OCI-LY1 (cell line): Measurements from ENCODE around the gene RTCB.

Experiments used
- H2AFZ ChIP-seq: fragments of 200-600 bp; sonication (generic), shearing (Covaris generic); 2 replicates; pipeline ENCODE4 v1.6.0; 2014; ENCODE audit warnings: antibody characterized with exemption, mild to moderate bottlenecking, low read length
- H3F3A ChIP-seq: fragments of 200-600 bp; sonication (generic), shearing (Covaris generic); 2 replicates; pipeline ENCODE4 v1.6.0; 2014; ENCODE audit warnings: mild to moderate bottlenecking, antibody characterized with exemption, low read length, moderate library complexity; ENCODE audit not compliant: insufficient read depth
- H3K27ac ChIP-seq: fragments of 200-600 bp; sonication (generic); 2 replicates; pipeline ENCODE4 v1.5.1; 2014; ENCODE audit warnings: low read length, mixed run types, mild to moderate bottlenecking, low read depth; ENCODE audit not compliant: poor library complexity, severe bottlenecking
- H3K27me3 ChIP-seq: fragments of 200-600 bp; sonication (generic); 2 replicates; pipeline ENCODE4 v1.6.0; 2014; ENCODE audit warnings: antibody characterized with exemption, mild to moderate bottlenecking, low read length, moderate library complexity; ENCODE audit not compliant: insufficient read depth
- H3K36me3 ChIP-seq: fragments of 200-600 bp; sonication (generic); 2 replicates; pipeline ENCODE4 v1.6.1; 2014; ENCODE audit warnings: mild to moderate bottlenecking, antibody characterized with exemption, low read length, moderate library complexity, mixed read lengths; ENCODE audit not compliant: insufficient read depth
- H3K4me1 ChIP-seq: fragments of 200-600 bp; sonication (generic); 2 replicates; pipeline ENCODE4 v1.5.1; 2014; ENCODE audit warnings: mild to moderate bottlenecking, low read length, moderate library complexity; ENCODE audit not compliant: insufficient read depth, severe bottlenecking
- H3K4me2 ChIP-seq: fragments of 200-600 bp; sonication (generic), shearing (Covaris generic); 2 replicates; pipeline ENCODE4 v1.6.1; 2014; ENCODE audit warnings: low read length
- H3K4me3 ChIP-seq: fragments of 200-600 bp; sonication (generic); 2 replicates; pipeline ENCODE4 v1.5.1; 2014; ENCODE audit warnings: low read length, low read depth, mild to moderate bottlenecking, mixed read lengths; ENCODE audit not compliant: poor library complexity, severe bottlenecking
- H3K79me2 ChIP-seq: fragments of 200-600 bp; shearing (Covaris generic); 2 replicates; pipeline ENCODE4 v1.6.1; 2016; ENCODE audit warnings: mixed run types, low read length, mixed read lengths; ENCODE audit not compliant: insufficient read depth
- H3K9ac ChIP-seq: fragments of 200-600 bp; sonication (generic), shearing (Covaris generic); 2 replicates; pipeline ENCODE4 v1.6.1; 2014; ENCODE audit warnings: mild to moderate bottlenecking, low read length, mixed read lengths
- H3K9me2 ChIP-seq: fragments of 200-600 bp; sonication (generic), shearing (Covaris generic); 2 replicates; pipeline ENCODE4 v1.6.1; 2014; ENCODE audit warnings: low read depth, mild to moderate bottlenecking, low read length, mixed read lengths
- H3K9me3 ChIP-seq: fragments of 200-600 bp; shearing (Covaris generic); 2 replicates; pipeline ENCODE4 v1.6.1; 2014; ENCODE audit warnings: low read length, mixed read lengths
- H4K20me1 ChIP-seq: fragments of 200-600 bp; sonication (generic), shearing (Covaris generic); 2 replicates; pipeline ENCODE4 v1.6.0; 2016; ENCODE audit warnings: mild to moderate bottlenecking, low read length; ENCODE audit not compliant: insufficient read depth
- EZH2 ChIP-seq: fragments of 200-600 bp; sonication (generic), shearing (Covaris generic); IDR thresholded peaks from 2 replicates; pipeline ENCODE4 v1.8.0; 2017; ENCODE audit warnings: borderline replicate concordance, mixed run types, mild to moderate bottlenecking, antibody characterized with exemption, low read length, moderate library complexity, mixed read lengths
- TF ChIP-seq, protein P1 (sequence below): fragments of 200-600 bp; sonication (generic), shearing (Covaris generic); IDR thresholded peaks from 2 replicates; pipeline ENCODE4 v1.5.1; 2017; ENCODE audit warnings: mild to moderate bottlenecking, antibody characterized with exemption, low read length, moderate library complexity, mixed read lengths

Gene RTCB

DNA sequence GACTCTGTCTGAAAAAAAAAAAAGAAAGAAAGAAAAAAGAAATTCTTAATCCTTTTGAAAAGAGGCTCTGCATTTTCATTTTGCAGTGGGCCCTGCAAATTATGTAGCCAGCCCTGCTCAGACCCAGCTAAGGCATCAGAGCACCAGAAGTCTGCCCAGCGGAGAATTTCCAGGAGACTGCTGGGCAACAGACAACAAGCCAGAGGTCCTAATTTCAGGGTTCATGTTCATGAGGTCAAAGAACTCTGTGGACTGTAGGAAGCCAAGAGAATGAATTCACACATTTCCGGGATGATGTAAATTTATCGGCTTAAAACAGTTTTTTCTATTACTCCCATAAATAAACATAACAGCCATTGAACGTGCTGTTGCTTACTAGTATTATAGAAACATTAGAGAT, 14.8 kb upstream of the RTCB start:
- Histone ChIP-seq H3K9ac (no peak overlapping the region), H3K9me3 (no peaks in the 10 kb centered on the region), H3K27me3 (peaks cover 4% of the 10 kb centered on the region; the same call in 1 of the 2 replicates), H3K4me2 (no peak overlapping the region), H3F3A (no peaks in the 10 kb centered on the region), H3K79me2 (no peaks in the 10 kb centered on the region), H3K9me2 (no peaks in the 10 kb centered on the region), H3K27ac (no peak overlapping the region), H3K4me3 (no peak overlapping the region), H3K36me3 (no peaks in the 10 kb centered on the region), H3K4me1 (no peaks in the 10 kb centered on the region), H2AFZ (no peak overlapping the region), H4K20me1 (no peaks in the 10 kb centered on the region)
- TF ChIP-seq, protein P1, sequence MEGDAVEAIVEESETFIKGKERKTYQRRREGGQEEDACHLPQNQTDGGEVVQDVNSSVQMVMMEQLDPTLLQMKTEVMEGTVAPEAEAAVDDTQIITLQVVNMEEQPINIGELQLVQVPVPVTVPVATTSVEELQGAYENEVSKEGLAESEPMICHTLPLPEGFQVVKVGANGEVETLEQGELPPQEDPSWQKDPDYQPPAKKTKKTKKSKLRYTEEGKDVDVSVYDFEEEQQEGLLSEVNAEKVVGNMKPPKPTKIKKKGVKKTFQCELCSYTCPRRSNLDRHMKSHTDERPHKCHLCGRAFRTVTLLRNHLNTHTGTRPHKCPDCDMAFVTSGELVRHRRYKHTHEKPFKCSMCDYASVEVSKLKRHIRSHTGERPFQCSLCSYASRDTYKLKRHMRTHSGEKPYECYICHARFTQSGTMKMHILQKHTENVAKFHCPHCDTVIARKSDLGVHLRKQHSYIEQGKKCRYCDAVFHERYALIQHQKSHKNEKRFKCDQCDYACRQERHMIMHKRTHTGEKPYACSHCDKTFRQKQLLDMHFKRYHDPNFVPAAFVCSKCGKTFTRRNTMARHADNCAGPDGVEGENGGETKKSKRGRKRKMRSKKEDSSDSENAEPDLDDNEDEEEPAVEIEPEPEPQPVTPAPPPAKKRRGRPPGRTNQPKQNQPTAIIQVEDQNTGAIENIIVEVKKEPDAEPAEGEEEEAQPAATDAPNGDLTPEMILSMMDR, result no peak
- TF ChIP-seq EZH2, result no peak

DNA sequence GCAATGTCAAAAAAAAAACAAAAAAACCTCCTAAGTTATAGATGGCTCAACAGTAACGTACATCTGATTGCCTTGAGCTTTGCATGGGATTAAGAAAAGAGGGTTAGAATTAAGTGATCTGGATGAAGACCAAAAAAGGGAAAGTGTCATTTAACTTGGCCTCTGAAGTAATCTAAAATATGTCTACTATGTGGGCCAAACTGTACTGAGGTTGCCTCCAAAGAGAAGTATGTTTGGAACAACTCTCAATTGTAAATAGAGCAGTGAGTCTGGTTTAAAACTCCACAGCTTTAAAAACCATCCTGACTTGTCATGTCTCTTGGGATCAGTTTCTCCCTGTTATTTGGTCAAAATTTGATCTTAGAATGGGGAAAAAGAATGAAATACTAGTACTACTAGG, 11.6 kb upstream of the RTCB start:
- Histone ChIP-seq H3K9me2 (no peaks in the 10 kb centered on the region), H3K36me3 (no peaks in the 10 kb centered on the region), H3K27ac (no peak overlapping the region), H3F3A (no peaks in the 10 kb centered on the region), H3K9me3 (no peaks in the 10 kb centered on the region), H3K4me2 (no peak overlapping the region), H2AFZ (no peak overlapping the region), H4K20me1 (no peaks in the 10 kb centered on the region), H3K9ac (no peak overlapping the region), H3K27me3 (peaks cover 4% of the 10 kb centered on the region; the same call in 1 of the 2 replicates), H3K4me3 (no peak overlapping the region), H3K4me1 (no peaks in the 10 kb centered on the region), H3K79me2 (no peaks in the 10 kb centered on the region)
- TF ChIP-seq EZH2, result no peak
- TF ChIP-seq, protein P1, result no peak

DNA sequence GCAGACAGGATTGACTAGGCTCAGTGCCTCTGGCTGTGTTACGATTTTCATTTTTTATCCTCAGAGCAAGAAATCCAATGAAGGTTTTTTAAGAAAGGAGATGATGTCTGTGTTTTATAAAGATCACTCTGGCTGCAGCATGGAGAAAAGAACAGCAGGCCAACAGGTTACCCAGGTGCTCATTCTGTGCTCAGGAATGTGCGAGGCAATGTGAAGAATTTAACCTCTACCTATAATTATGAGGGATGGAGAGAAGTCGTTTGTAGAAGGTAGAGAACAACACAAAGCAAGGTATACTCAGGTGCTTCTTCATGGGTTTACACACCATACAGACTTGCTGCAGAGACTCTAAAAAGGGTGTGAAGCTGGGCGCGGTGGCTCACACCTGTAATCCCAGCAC, 10.0 kb upstream of the RTCB start:
- TF ChIP-seq, protein P1, result no peak
- no peak for TF ChIP-seq EZH2
- H4K20me1 ChIP-seq, result no peaks in the 10 kb centered on the region
- peaks cover 4% of the 10 kb centered on the region; the same call in 1 of the 2 replicates for H3K27me3 ChIP-seq
- H3K4me2 ChIP-seq, result no peak overlapping the region
- H3K4me3 ChIP-seq, result no peak overlapping the region
- no peaks in the 10 kb centered on the region for H3K36me3 ChIP-seq
- no peaks in the 10 kb centered on the region for H3K9me2 ChIP-seq
- H3K9me3 ChIP-seq, result no peaks in the 10 kb centered on the region
- no peak overlapping the region for H2AFZ ChIP-seq
- H3F3A ChIP-seq, result no peaks in the 10 kb centered on the region
- H3K4me1 ChIP-seq, result no peaks in the 10 kb centered on the region
- no peaks in the 10 kb centered on the region for H3K79me2 ChIP-seq
- H3K9ac ChIP-seq, result no peak overlapping the region
- H3K27ac ChIP-seq, result no peak overlapping the region
